Activated CD8-positive, alpha-beta memory T cell treated with anti-CD3 and anti-CD28 coated beads for 36 hours (primary cell): Measurements from ENCODE around the gene PIGBOS1. TPM values are rescaled to one million over a fixed set of nuclear protein-coding genes. Genes with fewer than 3 reads are reported as not detected.

ENCODE experiments used
- CTCF ChIA-PET: fragments of 350-600 bp; sonication (Branson Sonifier 250); formaldehyde crosslinking; loops from one replicate; lab custom pipeline; 2021; ENCODE audit warnings: antibody characterized with exemption; lab: Charles Lee
- POLR2A ChIA-PET: fragments of 350-600 bp; sonication (Branson Sonifier 250); formaldehyde crosslinking; loops from one replicate; lab custom pipeline; 2021; ENCODE audit warnings: antibody characterized with exemption; lab: Charles Lee
- total RNA-seq, 2 experiments: library from RNA; stranded (reverse); gene quantifications; one replicate each; pipeline ENCODE4 v1.2.3, GENCODE V29; 2021

Gene PIGBOS1
- total RNA-seq, result 10 to 100 TPM; 10.6 to 11.9 TPM

- ChIA-PET CTCF (interaction anchor here (0.7 to 1.2 kb wide), 6 partner anchors 21 to 169 kb away, joined by 3 read pairs; partner anchors contain the start of genes CCPG1 and PIERCE2), POLR2A (interaction anchor here (0.6 to 1.3 kb wide), 5 partner anchors 40 to 122 kb away, joined by 3 to 5 read pairs (median 5); partner anchors contain the start of genes CCPG1, PIERCE2 and RSL24D1)
Observed at GRCh38 chr15:55318588-55319494, at the start of gene PIGBOS1, which contains the start of gene PIGB. PIGBOS1 (minus strand) TSS chr15:55319123; CDS start chr15:55317792, 1,331 bp downstream. PIGB (plus strand) TSS chr15:55319222; CDS start chr15:55319251, 29 bp downstream.

DNA sequence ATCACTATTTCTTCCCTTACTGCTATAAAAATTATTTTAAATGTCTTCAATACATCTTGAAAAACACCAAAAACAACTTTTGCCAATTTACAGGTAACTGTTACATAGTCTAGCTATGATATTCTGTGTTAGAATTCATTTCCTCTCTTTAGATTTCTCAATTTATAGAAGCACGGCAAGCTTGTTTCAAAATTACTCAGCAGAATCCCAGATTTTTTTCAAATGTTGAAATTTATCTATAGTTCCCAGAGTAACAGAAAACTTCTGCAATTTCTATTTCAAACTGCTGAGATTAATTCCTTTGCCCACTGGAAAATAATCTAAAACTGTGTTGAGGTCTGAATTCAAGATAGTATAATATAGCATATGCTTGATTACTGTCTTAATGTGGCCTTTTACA lies 48.1 kb upstream of the PIGBOS1 start:
- ChIA-PET CTCF (no interaction called here), POLR2A (no interaction called here)

- ChIA-PET POLR2A (no interaction called here), CTCF (no interaction called here)
Observed at GRCh38 chr15:55362641-55363040, 43.7 kb upstream of the PIGBOS1 start.

DNA sequence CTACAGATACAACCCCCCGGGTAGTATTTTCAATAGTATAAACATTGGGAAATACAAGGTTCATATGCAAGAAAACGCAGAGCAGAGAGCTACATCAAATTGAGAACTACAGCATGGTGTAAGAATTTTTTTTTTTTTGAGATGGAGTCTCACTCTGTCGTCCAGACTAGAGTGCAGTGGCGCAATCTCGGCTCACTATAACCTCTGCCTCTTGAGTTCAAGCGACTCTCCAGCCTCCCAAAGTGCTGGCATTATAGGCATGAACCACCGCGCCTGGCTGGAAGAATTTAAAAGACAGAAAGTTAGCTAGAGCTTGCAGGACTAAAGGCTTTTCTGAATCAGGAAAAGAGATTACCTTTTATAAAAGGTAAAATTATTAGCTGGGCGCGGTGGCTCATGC lies 42.1 kb upstream of the PIGBOS1 start:
- ChIA-PET CTCF (no interaction called here), POLR2A (no interaction called here)

DNA sequence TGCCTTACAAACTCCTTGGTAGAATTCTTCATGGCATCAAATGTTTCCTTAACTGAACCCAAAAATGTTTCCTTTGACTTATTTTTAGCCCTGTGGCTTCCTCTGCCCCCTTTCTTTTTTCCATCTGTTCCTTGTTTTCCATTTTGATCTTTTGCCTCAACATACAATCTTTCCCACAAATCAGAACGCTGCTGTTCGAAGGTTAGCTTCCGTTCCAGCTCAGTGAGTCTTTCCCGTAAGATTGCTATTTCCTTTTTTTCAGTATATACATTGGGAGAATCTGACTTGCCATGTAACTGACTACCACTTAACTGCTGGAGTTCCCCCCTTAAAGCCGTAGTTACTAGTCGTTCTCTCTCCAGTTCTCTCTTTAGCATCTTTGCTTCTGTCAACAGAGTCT lies 41.3 kb upstream of the PIGBOS1 start:
- ChIA-PET CTCF (no interaction called here), POLR2A (no interaction called here)

DNA sequence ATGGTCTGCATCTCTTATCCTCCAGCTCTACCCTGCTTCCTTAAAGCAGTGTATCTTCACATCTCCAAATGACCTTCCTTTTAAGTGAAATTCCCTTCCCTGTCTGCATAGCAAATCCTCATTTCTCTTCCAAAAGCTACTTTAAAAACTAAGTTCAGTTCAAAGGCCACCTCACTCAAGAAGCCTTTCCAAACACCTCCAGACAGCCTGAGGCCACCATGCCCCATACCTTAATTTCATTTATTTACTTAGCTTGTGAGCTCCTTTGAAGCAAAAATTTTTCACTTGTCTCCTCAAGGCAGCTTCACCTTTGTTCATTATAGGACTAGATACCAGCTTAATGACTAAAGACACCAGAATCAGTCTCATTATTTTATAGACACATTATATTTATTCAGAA lies 39.5 kb upstream of the PIGBOS1 start:
- POLR2A ChIA-PET, result interaction anchor here (1.4 to 1.5 kb wide), 2 partner anchors 39 to 49 kb away, joined by 3 to 5 read pairs; partner anchors contain the start of genes PIGB and PIGBOS1
- CTCF ChIA-PET, result interaction anchor here (1.5 kb wide), 1 partner anchor 67 kb away, joined by 3 read pairs; no protein-coding TSS in a partner anchor

GRCh38 chr15:55357774-55358173 lies 38.9 kb upstream of the PIGBOS1 start:
- POLR2A ChIA-PET, result no interaction called here
- CTCF ChIA-PET, result interaction anchor here (1.5 kb wide), 1 partner anchor 67 kb away, joined by 3 read pairs; no protein-coding TSS in a partner anchor

GRCh38 chr15:55356985-55357585 lies 38.2 kb upstream of the PIGBOS1 start:
- CTCF ChIA-PET, result no interaction called here
- POLR2A ChIA-PET, result no interaction called here

DNA sequence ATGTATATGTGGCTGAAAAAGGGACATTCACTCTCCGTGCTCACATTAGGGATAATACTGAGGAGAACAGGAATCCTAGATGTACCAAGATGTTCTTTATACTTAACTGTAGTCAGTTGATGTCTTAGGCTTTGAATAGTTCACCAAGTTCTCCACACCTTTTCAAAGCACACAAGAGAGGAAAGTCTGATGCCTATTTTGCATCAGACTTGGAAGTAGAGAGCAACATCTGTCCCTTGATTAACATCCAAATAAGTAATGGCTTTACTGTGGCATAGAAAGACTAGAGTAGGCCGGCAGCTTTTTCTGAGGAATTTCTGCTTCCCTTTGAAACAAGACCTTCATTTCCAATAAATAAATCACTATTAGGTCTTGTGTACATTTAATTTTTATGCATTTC lies 34.1 kb upstream of the PIGBOS1 start:
- POLR2A ChIA-PET, result no interaction called here
- CTCF ChIA-PET, result no interaction called here

DNA sequence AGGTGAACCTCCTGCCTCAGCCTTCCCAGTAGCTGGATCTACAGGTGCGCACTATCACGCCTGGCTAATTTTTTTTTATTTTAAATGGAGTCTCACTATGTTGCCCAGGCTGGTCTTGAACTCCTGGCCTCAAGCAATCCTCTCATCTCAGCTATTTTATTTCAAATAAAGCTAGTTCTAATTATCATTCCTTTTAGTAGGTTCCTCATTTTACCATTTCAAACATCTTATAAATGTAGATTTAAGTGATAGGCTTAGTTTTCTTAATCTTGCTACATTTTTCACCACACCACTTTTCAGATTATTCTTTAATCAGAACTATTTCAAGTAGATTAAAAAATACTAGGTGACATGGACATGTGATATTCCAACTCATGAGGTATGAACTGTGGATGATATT lies 30.4 kb upstream of the PIGBOS1 start:
- POLR2A ChIA-PET, result interaction anchor here (0.6 kb wide), 1 partner anchor 22 kb away, joined by 5 read pairs; no protein-coding TSS in a partner anchor
- CTCF ChIA-PET, result interaction anchor here (0.9 kb wide), 1 partner anchor 90 kb away, joined by 3 read pairs; no protein-coding TSS in a partner anchor

DNA sequence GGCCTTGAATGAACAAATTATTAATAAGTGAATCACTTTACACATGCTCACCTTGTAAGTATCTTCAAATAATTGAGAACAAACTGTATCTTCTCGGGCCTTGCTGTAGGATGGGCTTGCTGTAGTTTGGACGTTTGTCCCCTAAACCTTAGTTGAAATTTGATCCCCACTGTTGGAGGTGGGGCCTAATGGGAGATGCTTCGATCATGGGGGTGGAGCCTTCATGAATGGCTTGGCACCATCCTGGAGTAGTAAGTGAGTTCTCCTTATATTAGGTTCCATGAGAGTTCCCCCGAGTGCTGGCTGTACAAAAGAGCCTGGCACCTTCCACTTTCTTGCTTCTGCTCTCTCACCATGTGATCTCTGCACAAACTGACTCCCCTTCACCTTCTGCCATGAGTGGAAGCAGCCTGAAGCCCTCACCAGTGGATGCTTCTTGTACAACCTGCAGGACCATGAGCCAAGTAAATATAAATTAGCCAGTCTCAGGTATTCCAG lies 29.4 kb upstream of the PIGBOS1 start:
- CTCF ChIA-PET, result interaction anchor here (0.9 kb wide), 1 partner anchor 91 kb away, joined by 3 read pairs; no protein-coding TSS in a partner anchor
- POLR2A ChIA-PET, result no interaction called here

DNA sequence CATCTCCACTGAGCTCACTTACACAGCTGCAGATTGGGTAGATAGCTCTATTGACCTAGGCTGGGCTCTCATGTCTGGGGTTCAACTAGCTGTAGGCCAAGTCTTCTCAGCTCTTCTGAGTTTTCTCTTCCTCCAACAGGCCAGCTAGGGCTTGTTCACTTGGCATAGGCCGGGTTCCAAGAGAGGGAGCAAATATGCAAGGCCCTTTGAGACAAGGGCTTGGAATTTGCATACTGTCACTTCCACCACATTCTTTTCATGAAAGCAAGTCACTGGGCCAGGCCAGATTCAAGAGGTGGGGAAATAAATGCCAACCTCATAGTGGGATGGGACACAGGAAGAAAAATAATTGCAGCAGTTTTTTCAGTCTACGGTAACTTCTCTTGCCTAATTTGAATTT lies 25.3 kb upstream of the PIGBOS1 start:
- ChIA-PET CTCF (no interaction called here), POLR2A (no interaction called here)

- ChIA-PET CTCF (no interaction called here), POLR2A (no interaction called here)
Observed at GRCh38 chr15:55343168-55343567, 24.2 kb upstream of the PIGBOS1 start.

- POLR2A ChIA-PET, result no interaction called here
- CTCF ChIA-PET, result no interaction called here
Observed at GRCh38 chr15:55337160-55337559, 18.2 kb upstream of the PIGBOS1 start.

DNA sequence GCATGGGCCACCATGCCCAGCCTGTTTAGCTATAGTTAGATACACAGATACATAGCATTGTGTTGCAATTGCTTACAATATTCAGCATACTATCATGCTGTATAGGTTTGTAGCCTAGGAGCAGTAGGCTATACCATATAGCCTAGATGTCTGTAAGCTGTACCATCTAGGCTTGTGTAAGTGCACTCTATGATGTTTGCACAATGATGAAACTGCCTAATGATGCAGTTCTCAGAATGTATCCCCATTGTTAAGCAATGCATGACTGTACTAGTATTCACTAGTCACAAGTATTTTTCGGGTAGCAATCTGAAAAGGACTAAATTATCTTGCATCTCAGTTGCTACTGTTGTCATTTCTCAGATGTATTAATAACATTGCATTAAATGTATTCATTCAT lies 16.1 kb upstream of the PIGBOS1 start:
- ChIA-PET CTCF (no interaction called here), POLR2A (no interaction called here)

DNA sequence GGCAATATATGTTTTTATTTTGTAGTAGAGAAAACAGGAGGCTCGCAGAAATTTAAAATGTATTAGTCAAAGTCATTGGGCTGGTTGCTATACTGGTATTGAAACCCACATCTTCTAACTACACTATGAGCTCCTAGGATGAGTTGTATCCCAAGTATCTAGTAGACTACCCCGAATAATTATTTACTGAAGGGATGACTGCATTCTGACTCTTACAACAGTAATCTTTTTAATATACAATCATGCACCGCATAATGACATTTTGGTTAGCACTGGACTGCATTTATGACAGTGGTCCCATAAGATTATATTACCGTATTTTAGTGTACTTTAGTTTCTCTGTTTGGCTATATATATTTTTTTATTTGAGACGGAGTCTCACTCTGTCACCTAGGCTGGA lies 15.4 kb upstream of the PIGBOS1 start:
- ChIA-PET CTCF (no interaction called here), POLR2A (no interaction called here)

DNA sequence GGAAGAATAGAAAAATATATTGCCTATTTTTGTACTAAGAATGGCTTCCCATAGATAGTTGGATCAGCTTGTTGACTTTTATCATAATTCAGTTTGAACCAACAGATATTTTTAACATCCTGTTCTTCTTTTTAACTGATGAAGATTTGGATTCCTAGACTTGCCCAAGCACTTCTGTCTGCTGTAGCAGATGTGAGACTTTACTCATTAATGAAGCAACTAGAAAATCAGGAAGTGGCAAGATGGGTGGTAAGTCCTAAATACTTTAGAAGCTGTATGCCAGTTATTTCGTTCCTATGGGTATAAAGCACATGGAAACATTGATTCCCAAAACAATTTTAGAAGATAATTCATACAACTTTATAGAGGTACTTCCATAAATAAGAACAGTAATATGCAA lies 8.5 kb upstream of the PIGBOS1 start:
- POLR2A ChIA-PET, result no interaction called here
- CTCF ChIA-PET, result no interaction called here

DNA sequence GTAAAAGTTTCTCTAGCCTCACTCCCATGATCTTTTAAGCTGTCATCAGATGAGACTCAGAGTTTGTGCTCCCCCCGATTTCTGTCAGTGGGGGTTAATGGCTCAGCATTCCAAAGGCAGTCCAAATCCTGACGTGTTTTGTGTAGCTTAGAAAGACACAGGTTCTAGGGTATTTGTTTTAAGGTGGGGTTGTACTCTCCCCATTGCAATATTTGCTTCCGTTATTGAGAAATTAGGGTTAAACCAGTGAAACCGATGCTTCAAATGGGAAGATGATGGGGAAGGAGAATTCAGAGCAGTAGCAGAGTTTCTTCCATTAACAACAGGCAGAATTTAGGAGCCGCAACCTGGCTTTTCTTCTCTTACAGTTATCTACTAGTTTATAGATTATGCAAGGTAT lies 3.5 kb upstream of the PIGBOS1 start:
- ChIA-PET CTCF (interaction anchor here (1.3 kb wide), 1 partner anchor 9 kb away, joined by 3 read pairs; no protein-coding TSS in a partner anchor), POLR2A (no interaction called here)

GRCh38 chr15:55320963-55321362 lies 2.0 kb upstream of the PIGBOS1 start:
- CTCF ChIA-PET, result no interaction called here

GRCh38 chr15:55320238-55320550 lies 1.3 kb upstream of the PIGBOS1 start:
- CTCF ChIA-PET, result no interaction called here

More at GRCh38 chr15:55320963-55321362, 2.0 kb upstream of the PIGBOS1 start:
- POLR2A ChIA-PET, result no interaction called here

More at GRCh38 chr15:55320238-55320550, 1.3 kb upstream of the PIGBOS1 start:
- POLR2A ChIA-PET, result no interaction called here
